Peyer's patch (tissue), 4 donors: ENCODE measurements around the gene C1orf210. TPM values are rescaled to one million over a fixed set of nuclear protein-coding genes. Genes with fewer than 3 reads are reported as not detected.

Experiments used
- DNase-seq, 3 donors: peaks; one replicate each; pipeline ENCODE4 v3.0.0-alpha.2; 2017 to 2019
- H3K27ac ChIP-seq, 4 donors: fragments of 200-600 bp; sonication (generic); one replicate each; pipeline ENCODE4 v1.5.1; 2016 to 2019
- H3K27me3 ChIP-seq, 2 donors: fragments of 200-600 bp; sonication (generic); one replicate each; pipeline ENCODE4 v1.5.1; 2019
- H3K36me3 ChIP-seq, 3 donors: fragments of 200-600 bp; sonication (generic); one replicate each; pipeline ENCODE4 v1.5.1; 2016 to 2019
- H3K4me1 ChIP-seq, 4 donors: fragments of 200-600 bp; sonication (generic); one replicate each; pipeline ENCODE4 v1.5.1; 2016 to 2019
- H3K4me3 ChIP-seq, 4 donors: fragments of 200-600 bp; sonication (generic); 1 replicate in 3 of 4; 2 replicates in 1 of 4; pipeline ENCODE4 v1.5.1; 2016 to 2019; ENCODE audit warnings: mild to moderate bottlenecking in 1 of 4
- H3K9me3 ChIP-seq, 4 donors: fragments of 200-600 bp; sonication (generic); one replicate each; pipeline ENCODE4 v1.5.1; 2016 to 2019; ENCODE audit warnings: mild to moderate bottlenecking in 1 of 4
- POLR2A ChIP-seq, 2 donors: fragments of 450-650 bp; IDR thresholded peaks; one replicate each; pipeline ENCODE4 v1.5.1; 2017; ENCODE audit warnings: antibody characterized with exemption in 2 of 2, mild to moderate bottlenecking in 2 of 2, moderate library complexity in 2 of 2
- total RNA-seq, 4 donors: library from RNA; depleted of rRNA; stranded (reverse); fragments of >200 nt; gene quantifications; one replicate each; pipeline ENCODE4 v1.1.0, GENCODE V29; 2016
- TF ChIP-seq, protein P1 (sequence below), 6 experiments: fragments of 450-650 bp in 4 of 6; fragments of 200-600 bp in 2 of 6; sonication (generic) in 1 of 6; IDR thresholded peaks; one replicate each; pipeline ENCODE4 v1.5.1; 2017 to 2019; ENCODE audit warnings: antibody characterized with exemption in 6 of 6, mild to moderate bottlenecking in 3 of 6, moderate library complexity in 1 of 6

C1orf210 gene
- total RNA-seq, 4 donors from 2014 or later = 4.1 to 80.9 (median 74.4) TPM

DNA sequence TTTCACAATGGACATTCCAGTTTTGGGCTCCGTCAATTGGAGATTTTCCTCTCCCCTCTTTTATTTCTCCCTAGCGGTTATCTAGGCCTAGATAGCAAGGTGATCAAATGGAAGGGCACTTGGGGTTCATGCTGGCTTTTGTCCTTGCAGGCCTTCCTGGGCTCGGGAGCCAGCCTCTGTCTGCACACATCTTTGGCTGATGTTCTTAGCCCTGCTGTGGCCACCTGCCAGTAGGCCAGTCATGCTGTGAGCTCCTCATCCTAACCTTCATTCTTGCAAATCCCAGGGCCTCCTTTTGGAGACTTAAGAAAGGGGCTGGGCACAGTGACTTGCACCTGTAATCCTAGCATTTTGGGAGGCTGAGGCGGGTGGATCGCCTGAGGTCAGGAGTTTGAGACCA, 28.9 kb upstream of the C1orf210 start:
- H3K27me3 ChIP-seq = no peaks in the 10 kb centered on the region
- no peak overlapping the region for H3K4me3 ChIP-seq
- no peak for DNase-seq
- H3K27ac ChIP-seq = no peak overlapping the region
- H3K9me3 ChIP-seq = no peaks in the 10 kb centered on the region
- TF ChIP-seq POLR2A (IDR thresholded peaks at IDR 0.05) = no peak
- TF ChIP-seq, protein P1, sequence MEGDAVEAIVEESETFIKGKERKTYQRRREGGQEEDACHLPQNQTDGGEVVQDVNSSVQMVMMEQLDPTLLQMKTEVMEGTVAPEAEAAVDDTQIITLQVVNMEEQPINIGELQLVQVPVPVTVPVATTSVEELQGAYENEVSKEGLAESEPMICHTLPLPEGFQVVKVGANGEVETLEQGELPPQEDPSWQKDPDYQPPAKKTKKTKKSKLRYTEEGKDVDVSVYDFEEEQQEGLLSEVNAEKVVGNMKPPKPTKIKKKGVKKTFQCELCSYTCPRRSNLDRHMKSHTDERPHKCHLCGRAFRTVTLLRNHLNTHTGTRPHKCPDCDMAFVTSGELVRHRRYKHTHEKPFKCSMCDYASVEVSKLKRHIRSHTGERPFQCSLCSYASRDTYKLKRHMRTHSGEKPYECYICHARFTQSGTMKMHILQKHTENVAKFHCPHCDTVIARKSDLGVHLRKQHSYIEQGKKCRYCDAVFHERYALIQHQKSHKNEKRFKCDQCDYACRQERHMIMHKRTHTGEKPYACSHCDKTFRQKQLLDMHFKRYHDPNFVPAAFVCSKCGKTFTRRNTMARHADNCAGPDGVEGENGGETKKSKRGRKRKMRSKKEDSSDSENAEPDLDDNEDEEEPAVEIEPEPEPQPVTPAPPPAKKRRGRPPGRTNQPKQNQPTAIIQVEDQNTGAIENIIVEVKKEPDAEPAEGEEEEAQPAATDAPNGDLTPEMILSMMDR (IDR thresholded peaks at IDR 0.05) = no peak
- no peaks in the 10 kb centered on the region for H3K36me3 ChIP-seq
- H3K4me1 ChIP-seq = no peaks in the 10 kb centered on the region

DNA sequence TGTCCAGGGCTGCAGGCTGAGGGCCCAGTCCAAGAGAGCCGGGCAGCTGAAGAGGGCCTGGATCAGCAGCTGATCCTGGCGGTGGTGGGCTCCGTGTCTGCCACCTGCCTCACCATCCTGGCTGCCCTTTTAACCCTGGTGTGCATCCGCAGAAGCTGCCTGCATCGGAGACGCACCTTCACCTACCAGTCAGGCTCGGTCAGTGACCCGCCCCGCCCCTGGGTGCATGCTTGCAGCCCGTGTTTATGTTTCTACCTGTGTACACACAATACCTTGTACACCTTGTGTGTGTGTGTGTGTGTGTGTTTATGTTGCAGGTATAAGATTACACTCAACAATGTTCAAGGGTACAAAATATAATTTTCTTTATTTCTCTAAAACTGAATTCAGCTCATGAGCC, 28.4 kb upstream of the C1orf210 start:
- H3K36me3 ChIP-seq = no peaks in the 10 kb centered on the region

DNA sequence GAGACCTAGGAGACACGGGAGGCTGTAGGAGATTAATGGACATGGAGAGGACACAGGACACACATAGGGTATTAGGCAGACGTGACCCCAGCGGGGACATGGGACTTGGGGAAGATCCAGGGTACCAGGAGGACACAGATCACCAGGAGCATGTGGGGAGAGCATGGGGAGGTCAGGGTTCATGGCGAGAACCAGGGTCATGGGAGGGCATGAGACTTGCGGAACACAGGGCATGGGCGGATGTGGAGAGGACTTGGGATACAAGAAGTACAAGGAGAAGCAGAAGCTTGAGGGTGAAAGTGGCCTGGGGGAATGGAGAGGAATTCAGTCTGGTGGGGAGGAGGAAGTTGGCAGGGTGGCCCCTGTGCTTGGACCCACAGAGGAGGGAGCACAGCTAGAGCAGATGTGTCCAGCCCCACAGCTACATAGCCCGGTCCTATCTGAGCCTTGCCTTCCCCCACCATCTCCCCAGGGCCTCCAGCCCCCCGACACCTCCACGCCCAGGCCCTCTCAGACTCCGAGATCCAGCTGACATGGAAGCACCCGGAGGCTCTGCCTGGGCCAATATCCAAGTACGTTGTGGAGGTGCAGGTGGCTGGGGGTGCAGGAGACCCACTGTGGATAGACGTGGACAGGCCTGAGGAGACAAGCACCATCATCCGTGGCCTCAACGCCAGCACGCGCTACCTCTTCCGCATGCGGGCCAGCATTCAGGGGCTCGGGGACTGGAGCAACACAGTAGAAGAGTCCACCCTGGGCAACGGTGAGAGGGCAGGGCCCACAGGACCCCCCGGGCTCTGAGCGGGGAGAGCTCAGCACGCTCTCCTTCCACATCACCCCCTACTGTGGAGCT, 27.5 kb upstream of the C1orf210 start:
- Histone ChIP-seq H3K4me1 (no peaks in the 10 kb centered on the region), H3K36me3 (no peaks in the 10 kb centered on the region), H3K27me3 (no peaks in the 10 kb centered on the region), H3K4me3 (no peak overlapping the region), H3K9me3 (no peaks in the 10 kb centered on the region), H3K27ac (peak overlapping the region in 1 of 4 donors; percentile 5)
- no peak for TF ChIP-seq POLR2A (IDR thresholded peaks at IDR 0.05)
- TF ChIP-seq, protein P1 (IDR thresholded peaks at IDR 0.05) = no peak
- peak in 1 of 3 donors; percentile 33 for DNase-seq

More for the DNA sequence above, 28.4 kb upstream of the C1orf210 start:
- peak in 2 of 3 donors; percentile 81 for DNase-seq
- Histone ChIP-seq H3K27ac (peak overlapping the region in 1 of 4 donors; percentile 5), H3K4me1 (no peaks in the 10 kb centered on the region), H3K9me3 (no peaks in the 10 kb centered on the region), H3K4me3 (no peak overlapping the region), H3K27me3 (no peaks in the 10 kb centered on the region)
- TF ChIP-seq POLR2A (IDR thresholded peaks at IDR 0.05) = no peak
- TF ChIP-seq, protein P1 (IDR thresholded peaks at IDR 0.05) = no peak

DNA sequence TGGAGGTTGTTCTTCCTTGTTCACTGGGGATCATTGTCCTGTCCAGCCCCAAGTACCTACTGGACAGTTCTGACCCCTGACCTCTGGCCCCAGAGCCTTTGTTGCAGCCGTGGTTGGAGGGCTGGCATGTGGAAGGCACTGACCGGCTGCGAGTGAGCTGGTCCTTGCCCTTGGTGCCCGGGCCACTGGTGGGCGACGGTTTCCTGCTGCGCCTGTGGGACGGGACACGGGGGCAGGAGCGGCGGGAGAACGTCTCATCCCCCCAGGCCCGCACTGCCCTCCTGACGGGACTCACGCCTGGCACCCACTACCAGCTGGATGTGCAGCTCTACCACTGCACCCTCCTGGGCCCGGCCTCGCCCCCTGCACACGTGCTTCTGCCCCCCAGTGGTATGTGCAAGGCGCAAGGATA, 26.8 kb upstream of the C1orf210 start:
- Histone ChIP-seq H3K4me3 (no peak overlapping the region), H3K9me3 (no peaks in the 10 kb centered on the region), H3K27me3 (no peaks in the 10 kb centered on the region), H3K27ac (no peak overlapping the region), H3K4me1 (no peaks in the 10 kb centered on the region), H3K36me3 (no peaks in the 10 kb centered on the region)
- DNase-seq = no peak
- TF ChIP-seq, protein P1 (IDR thresholded peaks at IDR 0.05) = no peak
- no peak for TF ChIP-seq POLR2A (IDR thresholded peaks at IDR 0.05)

DNA sequence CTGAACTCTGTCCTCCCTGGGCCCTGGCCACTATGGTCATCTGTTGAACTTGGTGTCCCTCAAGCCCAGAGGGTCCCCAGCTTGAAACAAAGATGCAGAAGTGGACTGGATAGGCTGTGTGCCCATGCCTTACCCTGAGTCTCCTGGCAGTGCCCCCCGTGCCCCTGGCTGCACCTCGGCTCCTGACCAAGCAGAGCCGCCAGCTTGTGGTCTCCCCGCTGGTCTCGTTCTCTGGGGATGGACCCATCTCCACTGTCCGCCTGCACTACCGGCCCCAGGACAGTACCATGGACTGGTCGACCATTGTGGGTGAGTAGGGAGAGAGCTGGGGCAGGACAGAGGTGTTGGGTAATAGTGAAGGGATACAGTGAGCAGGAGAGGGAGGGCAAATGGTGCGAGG, 26.1 kb upstream of the C1orf210 start:
- H3K27ac ChIP-seq = no peak overlapping the region
- DNase-seq = peak in 1 of 3 donors; percentile 32
- no peak overlapping the region for H3K4me3 ChIP-seq
- no peaks in the 10 kb centered on the region for H3K27me3 ChIP-seq
- H3K9me3 ChIP-seq = no peaks in the 10 kb centered on the region
- no peaks in the 10 kb centered on the region for H3K4me1 ChIP-seq
- TF ChIP-seq, protein P1 (IDR thresholded peaks at IDR 0.05) = no peak
- no peak for TF ChIP-seq POLR2A (IDR thresholded peaks at IDR 0.05)
- no peaks in the 10 kb centered on the region for H3K36me3 ChIP-seq
